Breast epithelium (tissue), 4 donors: Measurements from ENCODE around the gene MOSMO. TPM values are rescaled to one million over a fixed set of nuclear protein-coding genes. Genes with fewer than 3 reads are reported as not detected.

Experiments
- DNase-seq, 2 donors: peaks; one replicate each; pipeline ENCODE4 v3.0.0-alpha.2; 2019; ENCODE audit warnings: low spot score in 2 of 2
- H3K27ac ChIP-seq, 2 donors: fragments of 200-600 bp; sonication (generic) in 1 of 2; one replicate each; pipeline ENCODE4 v1.5.1; 2016 to 2019; ENCODE audit warnings: mild to moderate bottlenecking in 1 of 2
- H3K27me3 ChIP-seq, 2 donors: fragments of 200-600 bp; sonication (generic) in 1 of 2; one replicate each; pipeline versions ENCODE4 v1.5.1 to v1.6.0; 2017 to 2019; ENCODE audit warnings: control low read depth in 1 of 2, mild to moderate bottlenecking in 1 of 2
- H3K36me3 ChIP-seq: fragments of 200-600 bp; one replicate; pipeline ENCODE4 v1.5.1; 2019
- H3K4me1 ChIP-seq, 2 donors: fragments of 200-600 bp; sonication (generic); one replicate each; pipeline ENCODE4 v1.5.1; 2016 to 2019; ENCODE audit warnings: control low read depth in 1 of 2
- H3K4me3 ChIP-seq, 3 donors: fragments of 200-600 bp; sonication (generic); 1 replicate in 2 of 3; 2 replicates in 1 of 3; pipeline ENCODE4 v1.5.1; 2016 to 2019; ENCODE audit warnings: mild to moderate bottlenecking in 3 of 3, moderate library complexity in 2 of 3
- H3K9me3 ChIP-seq, 2 donors: fragments of 200-600 bp; sonication (generic) in 1 of 2; one replicate each; pipeline ENCODE4 v1.5.1; 2016 to 2019; ENCODE audit warnings: control low read depth in 1 of 2
- POLR2A ChIP-seq: fragments of 450-650 bp; IDR thresholded peaks from one replicate; pipeline ENCODE4 v1.6.1; 2016; ENCODE audit warnings: antibody characterized with exemption, mild to moderate bottlenecking, moderate library complexity
- POLR2AphosphoS5 ChIP-seq, 3 donors: sonication (generic); formaldehyde crosslinking; IDR thresholded peaks; one replicate each; pipeline ENCODE4 v1.6.1; 2017; ENCODE audit warnings: antibody characterized with exemption in 3 of 3
- intact Hi-C: fragments of 100-400 bp; cut with DNase I; formaldehyde crosslinking; loops from one replicate; pipeline ENCODE4 v1.15.1; 2023; ENCODE audit warnings: low total_unique reads
- total RNA-seq, 3 donors: library from RNA; depleted of rRNA; stranded (reverse); fragments of >200 nt; gene quantifications; one replicate each; pipeline ENCODE4 v1.1.0, GENCODE V29; 2016
- TF ChIP-seq, protein P1 (sequence below), 3 donors: fragments of 450-650 bp; IDR thresholded peaks; one replicate each; pipeline ENCODE4 v1.5.1; 2016 to 2017; ENCODE audit warnings: antibody characterized with exemption in 3 of 3, mild to moderate bottlenecking in 3 of 3, moderate library complexity in 3 of 3

The MOSMO gene
- total RNA-seq, 3 donors from 2014 or later, result 19.7 to 31.5 (median 29.5) TPM

DNA sequence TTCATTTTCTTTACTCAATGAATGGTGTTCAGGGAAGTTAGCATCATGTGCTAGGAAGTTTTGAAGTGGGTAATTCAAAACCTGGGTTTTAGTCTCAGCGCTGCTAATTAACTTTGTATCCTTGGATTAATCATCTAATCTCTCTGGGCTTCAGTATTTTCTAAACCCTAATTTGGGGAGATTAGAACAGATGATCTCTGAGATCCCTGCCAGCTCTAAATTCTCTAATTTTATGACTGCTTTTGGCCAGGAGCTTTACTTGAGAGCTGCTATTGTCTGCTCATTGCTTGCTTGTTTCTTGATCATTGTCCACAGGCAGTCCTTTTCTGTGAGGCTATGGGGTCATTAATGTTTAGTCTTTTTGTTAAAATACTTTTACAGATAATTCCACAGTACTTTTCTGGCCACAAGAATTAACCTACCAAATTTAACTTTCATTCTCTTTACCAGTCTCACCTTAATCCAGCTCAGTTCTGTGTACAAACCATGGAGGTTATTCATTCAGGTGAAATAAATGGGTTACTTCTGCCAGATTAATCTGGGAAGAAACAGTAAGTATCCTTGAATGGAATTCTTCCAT lies 56.1 kb downstream of the MOSMO start:
- H3K27me3 ChIP-seq, result no peaks in the 10 kb centered on the region
- no peak for TF ChIP-seq POLR2A
- TF ChIP-seq POLR2AphosphoS5 (IDR thresholded peaks at IDR 0.05), result no peak
- TF ChIP-seq, protein P1, sequence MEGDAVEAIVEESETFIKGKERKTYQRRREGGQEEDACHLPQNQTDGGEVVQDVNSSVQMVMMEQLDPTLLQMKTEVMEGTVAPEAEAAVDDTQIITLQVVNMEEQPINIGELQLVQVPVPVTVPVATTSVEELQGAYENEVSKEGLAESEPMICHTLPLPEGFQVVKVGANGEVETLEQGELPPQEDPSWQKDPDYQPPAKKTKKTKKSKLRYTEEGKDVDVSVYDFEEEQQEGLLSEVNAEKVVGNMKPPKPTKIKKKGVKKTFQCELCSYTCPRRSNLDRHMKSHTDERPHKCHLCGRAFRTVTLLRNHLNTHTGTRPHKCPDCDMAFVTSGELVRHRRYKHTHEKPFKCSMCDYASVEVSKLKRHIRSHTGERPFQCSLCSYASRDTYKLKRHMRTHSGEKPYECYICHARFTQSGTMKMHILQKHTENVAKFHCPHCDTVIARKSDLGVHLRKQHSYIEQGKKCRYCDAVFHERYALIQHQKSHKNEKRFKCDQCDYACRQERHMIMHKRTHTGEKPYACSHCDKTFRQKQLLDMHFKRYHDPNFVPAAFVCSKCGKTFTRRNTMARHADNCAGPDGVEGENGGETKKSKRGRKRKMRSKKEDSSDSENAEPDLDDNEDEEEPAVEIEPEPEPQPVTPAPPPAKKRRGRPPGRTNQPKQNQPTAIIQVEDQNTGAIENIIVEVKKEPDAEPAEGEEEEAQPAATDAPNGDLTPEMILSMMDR (IDR thresholded peaks at IDR 0.05), result no peak

DNA sequence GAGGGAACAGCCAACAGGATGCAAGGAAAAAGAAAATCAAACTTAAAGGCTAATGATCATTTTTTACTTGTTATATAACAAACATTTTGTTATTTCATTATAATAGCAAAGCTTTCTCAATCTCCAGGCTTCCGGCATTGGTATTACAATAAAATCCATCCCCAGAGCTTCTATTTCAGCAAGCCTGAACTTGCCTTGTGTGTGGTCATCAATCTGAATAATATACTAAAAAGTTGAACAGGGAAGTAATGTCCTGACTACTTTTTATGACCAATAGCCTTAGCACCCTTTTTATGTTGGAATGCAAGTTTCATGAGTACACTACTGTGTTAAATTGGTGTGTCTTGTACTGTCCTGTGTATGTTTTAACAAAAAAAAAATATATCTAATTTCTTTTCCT lies 57.3 kb downstream of the MOSMO start:
- intact Hi-C loops, result loop anchor here (10.0 kb wide), 1 partner anchor 70 kb away; no protein-coding TSS in a partner anchor
- H3K4me1 ChIP-seq, result no peaks in the 10 kb centered on the region
- H3K27ac ChIP-seq, result no peak overlapping the region
- no peaks in the 10 kb centered on the region for H3K27me3 ChIP-seq
- no peaks in the 10 kb centered on the region for H3K36me3 ChIP-seq
- H3K4me3 ChIP-seq, result no peak overlapping the region
- no peak for DNase-seq
- H3K9me3 ChIP-seq, result no peaks in the 10 kb centered on the region
- TF ChIP-seq, protein P1 (IDR thresholded peaks at IDR 0.05), result no peak
- TF ChIP-seq POLR2A (no peak), POLR2AphosphoS5 (IDR thresholded peaks at IDR 0.05) (no peak)

More for the DNA sequence above, 56.1 kb downstream of the MOSMO start:
- Histone ChIP-seq H3K9me3 (no peaks in the 10 kb centered on the region), H3K27ac (no peak overlapping the region), H3K4me3 (no peak overlapping the region), H3K36me3 (no peaks in the 10 kb centered on the region), H3K4me1 (no peaks in the 10 kb centered on the region)
- no peak for DNase-seq
- intact Hi-C loops, result loop anchor here (10.0 kb wide), 1 partner anchor 69 kb away; no protein-coding TSS in a partner anchor

DNA sequence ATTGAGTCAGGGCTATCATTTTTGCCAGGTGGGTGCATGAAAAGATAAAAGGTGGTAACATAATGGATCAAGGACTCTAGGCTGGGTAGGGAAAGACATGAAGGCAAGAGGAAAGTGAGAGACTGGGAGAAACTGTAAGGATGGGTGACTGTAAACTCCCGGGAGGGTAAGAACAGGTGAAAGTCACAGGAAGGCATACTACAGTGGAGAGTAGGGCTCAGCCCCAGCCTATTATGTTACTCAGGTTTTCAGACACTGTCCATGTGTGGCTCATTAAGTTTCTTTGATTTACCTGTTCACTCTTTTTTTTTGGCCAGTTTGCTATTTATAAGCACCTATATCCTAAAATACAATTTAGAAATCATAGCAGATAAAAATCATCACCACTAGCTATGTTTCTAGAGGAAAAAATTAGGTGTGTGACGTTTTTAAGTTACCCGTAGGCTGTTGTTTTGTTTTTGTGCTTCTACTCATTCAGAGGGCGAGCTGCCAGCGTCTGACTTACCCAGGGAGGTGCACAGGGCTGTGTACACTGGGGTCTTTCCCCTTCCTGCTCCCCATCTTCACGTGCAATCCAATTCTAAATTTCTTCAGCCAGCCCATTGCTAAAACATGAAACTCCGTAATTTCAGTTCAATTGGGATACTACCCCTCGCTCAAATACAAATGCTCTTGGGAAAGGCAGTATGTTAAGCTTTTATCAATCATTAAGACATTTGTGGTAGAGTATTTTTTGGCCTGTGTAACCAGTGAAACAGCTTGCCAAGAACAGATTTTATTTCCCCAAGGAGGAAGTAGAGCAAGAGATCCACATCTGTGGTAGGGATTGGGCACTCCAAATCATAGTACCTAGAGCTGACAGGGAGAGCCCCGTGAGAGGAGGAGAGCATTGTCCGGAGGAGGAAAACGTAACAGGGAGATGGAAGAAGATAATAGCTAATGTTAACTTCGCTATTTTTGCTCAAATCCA lies 62.7 kb downstream of the MOSMO start:
- TF ChIP-seq POLR2A (no peak), POLR2AphosphoS5 (IDR thresholded peaks at IDR 0.05) (no peak)
- TF ChIP-seq, protein P1 (IDR thresholded peaks at IDR 0.05), result no peak
- Histone ChIP-seq H3K9me3 (no peaks in the 10 kb centered on the region), H3K4me3 (peak overlapping the region in 1 of 3 donors; percentile 39), H3K27me3 (no peaks in the 10 kb centered on the region), H3K27ac (peak overlapping the region; percentile 20 to 42), H3K4me1 (no peaks in the 10 kb centered on the region), H3K36me3 (no peaks in the 10 kb centered on the region)
- intact Hi-C loops, result no loop called here
- no peak for DNase-seq

DNA sequence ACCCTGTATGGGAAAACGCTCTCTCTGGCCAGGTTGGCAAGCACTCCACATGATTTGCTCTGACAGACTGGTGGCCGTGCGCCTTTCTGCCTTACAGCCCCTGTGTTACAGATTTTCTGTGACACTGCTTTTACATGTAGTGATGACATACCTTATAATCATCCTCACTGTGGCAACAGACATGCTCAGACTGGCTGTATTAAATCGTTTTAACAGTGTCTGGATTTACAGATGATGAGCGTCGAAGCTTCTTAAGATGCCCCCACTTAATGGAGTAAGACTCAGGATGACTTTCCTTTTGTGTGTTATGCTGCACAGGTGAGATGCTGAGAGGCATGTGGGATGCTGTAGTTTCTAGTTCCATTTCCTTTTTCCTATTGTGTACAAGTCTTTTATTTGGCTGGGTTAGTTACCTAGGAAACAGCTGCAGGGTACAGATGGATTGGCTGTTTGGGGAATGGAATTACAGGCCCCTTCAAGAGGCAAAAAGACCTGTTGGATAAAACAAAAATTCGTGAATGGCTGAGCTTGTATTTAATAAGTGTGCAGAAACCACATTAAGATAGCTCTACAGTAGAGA lies 63.5 kb downstream of the MOSMO start:
- Histone ChIP-seq H3K27ac (peak overlapping the region; percentile 20 to 42), H3K4me3 (peak overlapping the region in 1 of 3 donors; percentile 39), H3K27me3 (no peaks in the 10 kb centered on the region), H3K9me3 (no peaks in the 10 kb centered on the region), H3K36me3 (no peaks in the 10 kb centered on the region), H3K4me1 (no peaks in the 10 kb centered on the region)
- TF ChIP-seq, protein P1 (IDR thresholded peaks at IDR 0.05), result no peak
- TF ChIP-seq POLR2AphosphoS5 (IDR thresholded peaks at IDR 0.05) (no peak), POLR2A (no peak)
- no peak for DNase-seq
- intact Hi-C loops, result no loop called here
